ENCODE measurements around the gene PSD. TPM values are rescaled to one million over a fixed set of nuclear protein-coding genes. Genes with fewer than 3 reads are reported as not detected.
A peak's percentile ranks its signal among the peaks of the same experiment; 100 is the strongest.

The PSD gene
- total RNA-seq, 1 experiment from 2014 or later = 1.6 TPM

- no peaks in the 10 kb centered on the region for H3K9me2 ChIP-seq (ENCODE audit: insufficient read depth)
- H4K20me1 ChIP-seq (ENCODE audit: insufficient read depth) = no peaks in the 10 kb centered on the region
- no peak overlapping the region for H2AFZ ChIP-seq
- no peaks in the 10 kb centered on the region for H3K27me3 ChIP-seq (ENCODE audit: insufficient read depth, low read depth)
- no peaks in the 10 kb centered on the region for H3K36me3 ChIP-seq (ENCODE audit: low read depth)
- POLR2A ChIA-PET (ENCODE audit: unreplicated experiment) = interaction anchor here (0.7 kb wide), 1 partner anchor 122 kb away, joined by 16 read pairs; no protein-coding TSS in a partner anchor
- intact Hi-C loops (cut with micrococcal nuclease; ENCODE audit: unreplicated experiment) = loop anchor here (2.0 to 5.0 kb wide), 4 partner anchors 39 to 291 kb away; partner anchors contain the start of gene PPRC1
- DNase-seq = no peak
- H3K4me3 ChIP-seq = no peak overlapping the region
- H3K79me2 ChIP-seq (ENCODE audit: low read depth) = no peaks in the 10 kb centered on the region
- TF ChIP-seq CTCF (conservative IDR thresholded peaks at IDR 0.05) = no peak
- no peak for TF ChIP-seq EZH2 (IDR thresholded peaks at IDR 0.05; ENCODE audit: low read depth)
- no peaks in the 10 kb centered on the region; the same call in 1 of the 2 replicates for H3F3A ChIP-seq (ENCODE audit: insufficient read depth, low read depth)
- no TSS peak for BruUV-seq (replicated peaks)
- CTCF ChIA-PET = interaction anchor here (0.6 to 1.7 kb wide), 4 partner anchors 30 to 301 kb away, joined by 4 to 14 read pairs (median 6); no protein-coding TSS in a partner anchor
- H3K4me2 ChIP-seq = peak overlapping the region; percentile 97
- H3K9me3 ChIP-seq (ENCODE audit: insufficient read depth, low read depth) = no peaks in the 10 kb centered on the region
- H3K27ac ChIP-seq = no peak overlapping the region
- peaks cover 5% of the 10 kb centered on the region; the same call in 1 of the 2 replicates for H3K4me1 ChIP-seq (replicated peaks; ENCODE audit: insufficient read depth)
Observed at GRCh38 chr10:102423372-102423968, 4.9 kb upstream of the PSD start.

GRCh38 chr10:102422545-102423129 is 4.1 kb upstream of the PSD start:
- Histone ChIP-seq H3K9me3 (ENCODE audit: insufficient read depth, low read depth) (no peaks in the 10 kb centered on the region), H3K4me3 (peak overlapping the region; percentile 94), H3K4me1 (replicated peaks; ENCODE audit: insufficient read depth) (peaks cover 5% of the 10 kb centered on the region; the same call in 1 of the 2 replicates), H3K9me2 (ENCODE audit: insufficient read depth) (no peaks in the 10 kb centered on the region), H4K20me1 (ENCODE audit: insufficient read depth) (no peaks in the 10 kb centered on the region), H3K79me2 (ENCODE audit: low read depth) (no peaks in the 10 kb centered on the region), H3F3A (ENCODE audit: insufficient read depth, low read depth) (no peaks in the 10 kb centered on the region; the same call in 1 of the 2 replicates), H3K36me3 (ENCODE audit: low read depth) (no peaks in the 10 kb centered on the region), H3K27me3 (ENCODE audit: insufficient read depth, low read depth) (no peaks in the 10 kb centered on the region), H2AFZ (peak overlapping the region; percentile 74), H3K27ac (0 out of 2 replicates have a peak overlapping the region, but pooled peaks have one; percentile 19), H3K4me2 (peak overlapping the region; percentile 97)
- ChIA-PET POLR2A (ENCODE audit: unreplicated experiment) (interaction anchor here (0.7 kb wide), 1 partner anchor 123 kb away, joined by 16 read pairs; no protein-coding TSS in a partner anchor), CTCF (interaction anchor here (0.6 to 1.7 kb wide), 5 partner anchors 9 to 300 kb away, joined by 3 to 14 read pairs (median 5); no protein-coding TSS in a partner anchor)
- BruUV-seq (replicated peaks) = TSS peak; percentile 24
- TF ChIP-seq CTCF (conservative IDR thresholded peaks at IDR 0.05) (peak; percentile 67), EZH2 (IDR thresholded peaks at IDR 0.05; ENCODE audit: low read depth) (no peak)
- peak; percentile 65 to 79 for DNase-seq
- intact Hi-C loops (cut with micrococcal nuclease; ENCODE audit: unreplicated experiment) = loop anchor here (1.0 to 5.0 kb wide), 5 partner anchors 28 to 290 kb away; partner anchors contain the start of gene PPRC1

- peak overlapping the region; percentile 94 for H3K4me3 ChIP-seq
- no peaks in the 10 kb centered on the region for H3K9me3 ChIP-seq (ENCODE audit: insufficient read depth, low read depth)
- no TSS peak for BruUV-seq (replicated peaks)
- peaks cover 5% of the 10 kb centered on the region; the same call in 1 of the 2 replicates for H3K4me1 ChIP-seq (replicated peaks; ENCODE audit: insufficient read depth)
- peak overlapping the region; percentile 94 for H2AFZ ChIP-seq
- H3K9me2 ChIP-seq (ENCODE audit: insufficient read depth) = no peaks in the 10 kb centered on the region
- H3K36me3 ChIP-seq (ENCODE audit: low read depth) = no peaks in the 10 kb centered on the region
- ChIA-PET CTCF (interaction anchor here (1.2 to 1.7 kb wide), 2 partner anchors 10 to 191 kb away, joined by 3 to 5 read pairs; no protein-coding TSS in a partner anchor), POLR2A (ENCODE audit: unreplicated experiment) (interaction anchor here (0.6 kb wide), 1 partner anchor 120 kb away, joined by 7 read pairs; no protein-coding TSS in a partner anchor)
- 0 out of 2 replicates have a peak overlapping the region, but pooled peaks have one; percentile 57 for H3K27ac ChIP-seq
- no peaks in the 10 kb centered on the region; the same call in 1 of the 2 replicates for H3F3A ChIP-seq (ENCODE audit: insufficient read depth, low read depth)
- intact Hi-C loops (cut with micrococcal nuclease; ENCODE audit: unreplicated experiment) = loop anchor here (1.0 to 5.0 kb wide), 6 partner anchors 19 to 289 kb away; partner anchors contain the start of gene PPRC1
- peak overlapping the region; percentile 97 for H3K4me2 ChIP-seq
- no peaks in the 10 kb centered on the region for H3K27me3 ChIP-seq (ENCODE audit: insufficient read depth, low read depth)
- peak in 1 of 2 experiments; percentile 41 for DNase-seq
- no peaks in the 10 kb centered on the region for H3K79me2 ChIP-seq (ENCODE audit: low read depth)
- no peaks in the 10 kb centered on the region for H4K20me1 ChIP-seq (ENCODE audit: insufficient read depth)
- TF ChIP-seq EZH2 (IDR thresholded peaks at IDR 0.05; ENCODE audit: low read depth) = no peak
- TF ChIP-seq CTCF (conservative IDR thresholded peaks at IDR 0.05) = no peak
Observed at GRCh38 chr10:102421757-102422512, 3.4 kb upstream of the PSD start.

All from PC-9 (cell line).